DOHH2 (cell line): ENCODE data around the gene NKPD1.

Source experiments
- EZH2phosphoT487 ChIP-seq: fragments of 200-600 bp; sonication (generic); IDR thresholded peaks from 2 replicates; pipeline ENCODE4 v1.6.1; 2017; ENCODE audit warnings: borderline replicate concordance, mild to moderate bottlenecking, antibody characterized with exemption, low read length, moderate library complexity, mixed read lengths
- TF ChIP-seq, protein P1 (sequence below): fragments of 200-600 bp; sonication (generic); IDR thresholded peaks from one replicate; pipeline ENCODE4 v1.5.1; 2014; ENCODE audit warnings: antibody characterized with exemption, mild to moderate bottlenecking, low read depth, low read length; ENCODE audit not compliant: poor library complexity, severe bottlenecking

GRCh38 chr19:45144431-45145269 lies 16.1 kb downstream of the NKPD1 start:
- TF ChIP-seq, protein P1, sequence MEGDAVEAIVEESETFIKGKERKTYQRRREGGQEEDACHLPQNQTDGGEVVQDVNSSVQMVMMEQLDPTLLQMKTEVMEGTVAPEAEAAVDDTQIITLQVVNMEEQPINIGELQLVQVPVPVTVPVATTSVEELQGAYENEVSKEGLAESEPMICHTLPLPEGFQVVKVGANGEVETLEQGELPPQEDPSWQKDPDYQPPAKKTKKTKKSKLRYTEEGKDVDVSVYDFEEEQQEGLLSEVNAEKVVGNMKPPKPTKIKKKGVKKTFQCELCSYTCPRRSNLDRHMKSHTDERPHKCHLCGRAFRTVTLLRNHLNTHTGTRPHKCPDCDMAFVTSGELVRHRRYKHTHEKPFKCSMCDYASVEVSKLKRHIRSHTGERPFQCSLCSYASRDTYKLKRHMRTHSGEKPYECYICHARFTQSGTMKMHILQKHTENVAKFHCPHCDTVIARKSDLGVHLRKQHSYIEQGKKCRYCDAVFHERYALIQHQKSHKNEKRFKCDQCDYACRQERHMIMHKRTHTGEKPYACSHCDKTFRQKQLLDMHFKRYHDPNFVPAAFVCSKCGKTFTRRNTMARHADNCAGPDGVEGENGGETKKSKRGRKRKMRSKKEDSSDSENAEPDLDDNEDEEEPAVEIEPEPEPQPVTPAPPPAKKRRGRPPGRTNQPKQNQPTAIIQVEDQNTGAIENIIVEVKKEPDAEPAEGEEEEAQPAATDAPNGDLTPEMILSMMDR: no peak
- TF ChIP-seq EZH2phosphoT487: no peak
